Muscle of back (tissue), 10 donors: ENCODE data around the gene MED23. TPM values are rescaled to one million over a fixed set of nuclear protein-coding genes. Genes with fewer than 3 reads are reported as not detected.

ENCODE experiments used
- polyA plus RNA-seq, 10 donors: library from polyadenylated mRNA; unstranded; fragments of 120-200 nt; gene quantifications; one replicate each; pipeline ENCODE4 v1.2.1, GENCODE V29; 2013; ENCODE audit not compliant: insufficient read length in 10 of 10

MED23 gene
- polyA plus RNA-seq, 10 donors = 16.8 to 35.2 (median 24.7) TPM

Other genes starting within 250 kb of the MED23 start
- gene ARG1, start 55.0 kb downstream of the MED23 start, polyA plus RNA-seq = 1 to 10 TPM in 2 of 10 donors, under 1 TPM in 8; 0.28 to 1.5 (median 0.66) TPM
- under 1 TPM; 0.13 to 0.71 (median 0.28) TPM for gene ENPP3, start 9.1 kb upstream of the MED23 start, polyA plus RNA-seq
- under 1 TPM in 2 of 10 donors, not detected in 8; 0.26 to 0.45 TPM for gene OR2A4, start 73.2 kb upstream of the MED23 start, polyA plus RNA-seq
- gene CTAGE9, start 82.8 kb upstream of the MED23 start, polyA plus RNA-seq = not detected
- gene ENPP1, start 179.8 kb upstream of the MED23 start, polyA plus RNA-seq = 10 to 100 TPM; 10.7 to 22.5 (median 15.7) TPM